OCI-LY3 (cell line): ENCODE results near the gene ST7.

Experiments
- CTCF ChIP-seq: fragments of 200-600, 300-600 bp; sonication (generic); IDR thresholded peaks from 2 replicates; pipeline ENCODE4 v1.5.1; 2014; ENCODE audit warnings: antibody characterized with exemption, low read length, low read depth
- EZH2phosphoT487 ChIP-seq: fragments of 200-600 bp; shearing (Covaris generic); IDR thresholded peaks from 2 replicates; pipeline ENCODE4 v1.6.1; 2018; ENCODE audit warnings: antibody characterized with exemption, mixed run types, low read depth

- TF ChIP-seq EZH2phosphoT487 (no peak), CTCF (no peak)
Observed at GRCh38 chr7:117021986-117022385, 68.7 kb downstream of the ST7 start.
